T1000 (cell line): Measurements from ENCODE around the gene ANXA10.
"Not testable (repeated sequence)": the region's sequence is repeated elsewhere in the genome, so short reads cannot be mapped to it uniquely, and the experiment has no call there.

Source experiments
- DNase-seq: peaks from one replicate; lab custom pipeline; 2025; ENCODE audit warnings: mixed read lengths; lab: John Stamatoyannopoulos, UW

Gene ANXA10

GRCh38 chr4:168092176-168092712 is at the start of gene ANXA10:
TSS of gene ANXA10 (plus strand) at chr4:168092537. CDS start at chr4:168092701, 164 bp downstream.
- DNase-seq: no peak

GRCh38 chr4:168045354-168045753 is 47.0 kb upstream of the ANXA10 start:
- no peak for DNase-seq

GRCh38 chr4:168050002-168050401 is 42.3 kb upstream of the ANXA10 start:
- no peak for DNase-seq

- no peak for DNase-seq
These were observed 40.8 kb upstream of the ANXA10 start for GRCh38 chr4:168051526-168051925.

- no peak for DNase-seq
These were observed 34.9 kb upstream of the ANXA10 start for GRCh38 chr4:168057412-168057811.

GRCh38 chr4:168059251-168059650 is 33.1 kb upstream of the ANXA10 start:
- no peak for DNase-seq

- DNase-seq: no peak
These were observed 29.3 kb upstream of the ANXA10 start for GRCh38 chr4:168063031-168063430.

- no peak for DNase-seq
These were observed 21.4 kb upstream of the ANXA10 start for GRCh38 chr4:168070903-168071302.

GRCh38 chr4:168071304-168071703 is 21.0 kb upstream of the ANXA10 start:
- no peak for DNase-seq

GRCh38 chr4:168074861-168075260 is 17.5 kb upstream of the ANXA10 start:
- DNase-seq: no peak

- no peak for DNase-seq
These were observed 15.2 kb upstream of the ANXA10 start for GRCh38 chr4:168076989-168077725.

- DNase-seq: no peak
These were observed 14.6 kb upstream of the ANXA10 start for GRCh38 chr4:168077726-168078239.

GRCh38 chr4:168082379-168082778 is 10.0 kb upstream of the ANXA10 start:
- no peak for DNase-seq

GRCh38 chr4:168095776-168096406 is 3.6 kb downstream of the ANXA10 start:
- DNase-seq: no peak

GRCh38 chr4:168096407-168096784 is 4.1 kb downstream of the ANXA10 start:
- DNase-seq: no peak

- no peak for DNase-seq
These were observed 4.8 kb downstream of the ANXA10 start for GRCh38 chr4:168097161-168097560.

GRCh38 chr4:168098248-168098717 is 5.9 kb downstream of the ANXA10 start:
- no peak for DNase-seq

- DNase-seq: no peak
These were observed 6.9 kb downstream of the ANXA10 start for GRCh38 chr4:168099195-168099594.

- DNase-seq: no peak
These were observed 8.7 kb downstream of the ANXA10 start for GRCh38 chr4:168101026-168101425.

GRCh38 chr4:168102403-168102802 is 10.1 kb downstream of the ANXA10 start:
- no peak for DNase-seq

- DNase-seq: no peak
These were observed 17.2 kb downstream of the ANXA10 start for GRCh38 chr4:168109527-168109926.

GRCh38 chr4:168113059-168113458 is 20.7 kb downstream of the ANXA10 start:
- not testable (repeated sequence) for DNase-seq

GRCh38 chr4:168118116-168118655 is 25.8 kb downstream of the ANXA10 start:
- DNase-seq: no peak
